GM19324 (cell line): Measurements from ENCODE around the gene ASTN1.

Experiments
- ATAC-seq: cut with Tn5 transposase; IDR thresholded peaks from one replicate; pipeline ENCODE4 v1.9.1; 2021; ENCODE audit warnings: mild to moderate bottlenecking, moderate library complexity; ENCODE audit not compliant: unreplicated experiment, low FRiP score

Gene ASTN1

GRCh38 chr1:176850871-176851270 is 313.6 kb downstream of the ASTN1 start:
- no peak for ATAC-seq

GRCh38 chr1:176849281-176849680 is 315.2 kb downstream of the ASTN1 start:
- no peak for ATAC-seq

- no peak for ATAC-seq
Observed at GRCh38 chr1:176847052-176847451, 317.5 kb downstream of the ASTN1 start.

DNA sequence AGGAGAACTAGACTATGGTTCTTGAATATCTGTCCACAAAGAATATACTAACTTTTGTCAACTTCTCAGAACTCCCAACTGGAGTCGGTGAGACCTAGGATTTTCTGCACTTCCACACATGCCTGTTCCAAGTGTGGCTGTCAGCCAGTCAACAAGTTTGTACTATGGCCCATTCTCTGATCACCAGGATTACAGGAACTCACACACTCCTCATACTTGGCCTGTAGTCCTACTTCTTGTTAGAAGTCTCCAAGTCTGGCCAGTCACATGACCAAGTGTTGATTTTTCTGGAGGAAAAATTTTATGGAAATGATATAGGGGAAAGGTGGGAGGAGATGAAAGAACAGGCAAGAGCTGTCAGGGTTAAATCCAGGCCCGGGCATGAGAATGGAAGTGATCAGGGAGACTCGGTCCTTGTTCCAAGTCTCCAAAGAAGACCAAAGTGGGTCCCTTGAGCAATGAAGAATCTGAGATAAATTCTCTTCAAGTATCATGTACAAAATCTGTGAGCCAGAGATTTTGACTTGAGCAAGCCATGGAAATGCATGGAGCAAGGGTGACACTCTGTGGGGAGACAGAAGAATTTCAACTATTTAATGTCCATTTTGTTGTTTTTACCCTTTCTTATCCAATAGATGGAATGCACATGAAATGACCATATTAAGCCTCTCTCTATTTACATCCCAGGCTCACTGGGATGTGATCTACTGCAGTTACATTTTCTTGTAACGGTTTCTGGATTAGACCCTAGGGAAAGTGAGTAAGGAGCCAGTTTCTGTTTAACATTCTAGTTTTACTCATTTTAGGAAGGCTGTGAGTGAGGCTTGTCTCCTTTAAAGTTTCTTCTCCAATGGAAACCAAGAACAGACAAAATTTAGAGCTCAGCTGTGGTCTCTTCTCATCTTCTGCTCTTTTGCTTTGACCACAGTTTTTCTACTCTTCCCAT is 320.9 kb downstream of the ASTN1 start:
- ATAC-seq = no peak

GRCh38 chr1:176841238-176841637 is 323.3 kb downstream of the ASTN1 start:
- ATAC-seq = no peak

- ATAC-seq = no peak
Observed at GRCh38 chr1:176839216-176839615, 325.3 kb downstream of the ASTN1 start.

- ATAC-seq = no peak
Observed at GRCh38 chr1:176838276-176838995, 326.1 kb downstream of the ASTN1 start.

- ATAC-seq = no peak
Observed at GRCh38 chr1:176837708-176838107, 326.8 kb downstream of the ASTN1 start.

DNA sequence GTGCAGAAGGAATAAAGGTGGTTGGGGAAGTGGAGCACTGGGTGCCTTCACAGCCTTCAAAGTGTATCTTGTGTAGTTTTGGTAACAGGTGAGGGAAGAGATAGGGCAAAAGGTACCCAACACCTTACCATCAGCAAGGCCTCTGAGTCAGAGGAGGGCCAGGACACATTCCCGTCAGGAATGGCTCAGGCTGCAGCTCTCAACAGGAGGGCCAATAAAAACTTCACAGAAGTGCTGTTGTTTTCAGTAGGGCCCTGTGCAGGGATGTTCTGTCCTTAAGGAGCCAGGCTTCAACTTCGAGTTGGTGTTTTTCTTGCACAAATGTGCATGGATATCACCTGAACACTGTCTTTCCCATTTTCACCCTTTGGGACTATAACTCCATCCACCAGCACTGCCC is 333.4 kb downstream of the ASTN1 start:
- ATAC-seq = no peak

DNA sequence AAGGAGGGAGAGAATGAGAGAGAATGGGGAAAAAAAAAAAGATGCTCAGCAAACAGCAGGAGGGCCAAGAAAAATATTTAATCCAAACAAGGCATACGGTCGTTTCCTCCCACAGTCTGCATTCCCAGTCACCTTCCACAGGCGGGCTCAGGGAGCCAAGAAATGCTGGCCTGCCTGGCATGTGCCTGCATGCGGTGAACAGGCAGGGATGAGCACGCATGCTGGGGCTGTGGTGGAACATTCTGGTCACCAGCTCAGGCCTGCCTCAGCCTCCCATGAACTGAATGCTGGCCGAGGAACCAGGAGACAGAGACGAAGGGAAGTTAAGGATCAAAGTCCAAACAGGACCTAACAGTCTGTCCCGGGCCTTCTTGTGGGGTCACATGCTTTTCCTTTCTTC is 335.3 kb downstream of the ASTN1 start:
- no peak for ATAC-seq

DNA sequence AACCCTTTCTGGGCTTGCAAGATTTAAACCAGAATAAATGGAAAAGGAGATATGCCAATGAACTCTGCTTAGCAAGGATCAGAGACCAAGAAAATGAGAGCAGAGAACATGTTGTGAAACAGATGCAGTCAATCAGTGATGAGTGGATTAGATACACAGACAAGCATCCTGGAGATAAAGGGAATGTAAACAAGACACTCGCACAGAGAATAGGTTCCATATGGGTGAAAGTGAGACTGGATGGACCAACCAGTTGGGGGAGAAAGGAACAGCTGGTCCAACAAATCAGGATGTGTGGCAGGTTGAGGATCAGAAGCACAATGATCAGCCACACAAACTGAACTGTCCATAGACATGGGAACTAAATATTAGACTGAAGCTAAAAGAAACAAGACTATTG is 338.2 kb downstream of the ASTN1 start:
- ATAC-seq = no peak

DNA sequence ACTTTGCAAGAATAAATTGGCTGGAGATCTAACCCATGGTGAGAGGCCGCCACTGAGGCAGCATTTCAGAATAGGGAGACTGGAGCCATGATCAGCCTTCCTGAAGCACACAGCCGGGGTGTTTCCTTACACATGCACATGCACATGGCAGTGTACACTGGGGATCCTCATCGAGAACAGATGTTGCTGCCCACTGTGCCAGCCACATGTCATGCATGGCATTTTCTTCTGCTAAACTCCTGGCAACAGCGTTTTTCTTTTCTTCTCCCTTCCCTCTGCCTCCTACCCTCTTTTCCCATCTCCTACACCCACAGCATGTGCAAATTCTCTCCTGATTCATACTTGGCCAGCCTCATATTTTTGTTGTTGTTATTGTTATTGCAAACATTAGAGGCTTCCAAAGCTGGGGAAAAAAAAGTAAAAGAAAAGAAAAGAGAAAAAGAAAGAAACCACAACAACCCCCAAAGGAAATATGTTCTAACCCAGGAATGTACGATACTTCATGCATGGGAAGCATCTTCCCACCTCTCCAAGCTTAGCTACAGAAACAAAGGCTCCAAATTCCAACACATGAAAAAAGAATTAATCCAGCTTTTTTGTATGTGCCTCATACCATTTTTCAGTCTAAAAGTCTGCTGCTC is 344.0 kb downstream of the ASTN1 start:
- ATAC-seq = no peak

GRCh38 chr1:176816232-176816631 is 348.3 kb downstream of the ASTN1 start:
- no peak for ATAC-seq

GRCh38 chr1:176815621-176816020 is 348.9 kb downstream of the ASTN1 start:
- ATAC-seq = no peak

- no peak for ATAC-seq
Observed at GRCh38 chr1:176811511-176812288, 352.8 kb downstream of the ASTN1 start.

DNA sequence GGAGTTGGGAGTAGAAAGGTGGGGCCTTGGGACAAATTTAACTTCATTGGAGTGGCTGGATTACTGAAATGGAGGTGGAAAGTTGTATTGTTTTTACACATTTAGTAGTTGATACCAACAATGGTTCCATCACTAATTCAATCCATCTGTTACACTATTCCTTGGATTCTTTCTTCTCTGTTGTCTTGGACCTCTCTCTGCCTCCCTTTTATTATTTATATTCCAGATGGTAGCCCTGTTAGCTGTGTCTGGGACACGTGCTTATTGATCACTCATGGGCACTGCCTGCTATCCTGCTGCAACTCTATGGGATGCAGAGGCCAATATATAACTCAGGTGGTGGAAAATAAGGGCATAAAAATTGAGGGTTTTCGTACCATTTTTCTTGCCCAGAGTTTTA is 355.2 kb downstream of the ASTN1 start:
- no peak for ATAC-seq
